ENCODE results near the gene TOMM5. TPM values are rescaled to one million over a fixed set of nuclear protein-coding genes. Genes with fewer than 3 reads are reported as not detected.
A peak's percentile ranks its signal among the peaks of the same experiment; 100 is the strongest.
"Not testable (repeated sequence)": the region's sequence is repeated elsewhere in the genome, so short reads cannot be mapped to it uniquely, and the experiment has no call there.

Gene TOMM5
- total RNA-seq, 1 donor = 140 TPM

DNA sequence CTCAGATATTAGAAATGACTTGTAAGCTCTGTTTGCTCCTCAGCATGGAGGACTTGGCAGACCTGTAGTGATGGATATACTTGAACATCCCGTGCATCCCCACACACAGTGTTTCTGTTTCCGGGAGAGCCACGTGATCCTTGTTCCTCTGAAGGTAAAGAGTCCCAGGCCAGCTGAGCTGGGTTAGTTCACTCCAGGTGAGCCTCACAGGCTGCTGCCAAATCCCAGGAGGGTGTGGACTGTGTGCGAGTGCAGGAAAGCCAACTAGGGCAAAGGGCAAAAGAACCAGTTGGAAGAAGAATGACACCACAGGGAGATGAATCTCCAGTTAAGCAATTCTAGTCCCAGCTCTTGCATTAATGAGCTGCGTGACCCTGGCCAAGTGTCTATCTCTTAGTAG is 10.4 kb upstream of the TOMM5 start:
- no peak for DNase-seq (ENCODE audit: low read depth)
- H3K4me3 ChIP-seq (ENCODE audit: low read depth, low read length) = no peak overlapping the region
- TF ChIP-seq, protein P1, sequence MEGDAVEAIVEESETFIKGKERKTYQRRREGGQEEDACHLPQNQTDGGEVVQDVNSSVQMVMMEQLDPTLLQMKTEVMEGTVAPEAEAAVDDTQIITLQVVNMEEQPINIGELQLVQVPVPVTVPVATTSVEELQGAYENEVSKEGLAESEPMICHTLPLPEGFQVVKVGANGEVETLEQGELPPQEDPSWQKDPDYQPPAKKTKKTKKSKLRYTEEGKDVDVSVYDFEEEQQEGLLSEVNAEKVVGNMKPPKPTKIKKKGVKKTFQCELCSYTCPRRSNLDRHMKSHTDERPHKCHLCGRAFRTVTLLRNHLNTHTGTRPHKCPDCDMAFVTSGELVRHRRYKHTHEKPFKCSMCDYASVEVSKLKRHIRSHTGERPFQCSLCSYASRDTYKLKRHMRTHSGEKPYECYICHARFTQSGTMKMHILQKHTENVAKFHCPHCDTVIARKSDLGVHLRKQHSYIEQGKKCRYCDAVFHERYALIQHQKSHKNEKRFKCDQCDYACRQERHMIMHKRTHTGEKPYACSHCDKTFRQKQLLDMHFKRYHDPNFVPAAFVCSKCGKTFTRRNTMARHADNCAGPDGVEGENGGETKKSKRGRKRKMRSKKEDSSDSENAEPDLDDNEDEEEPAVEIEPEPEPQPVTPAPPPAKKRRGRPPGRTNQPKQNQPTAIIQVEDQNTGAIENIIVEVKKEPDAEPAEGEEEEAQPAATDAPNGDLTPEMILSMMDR (IDR thresholded peaks at IDR 0.05; ENCODE audit: insufficient read depth, low read depth, low read length) = no peak

DNA sequence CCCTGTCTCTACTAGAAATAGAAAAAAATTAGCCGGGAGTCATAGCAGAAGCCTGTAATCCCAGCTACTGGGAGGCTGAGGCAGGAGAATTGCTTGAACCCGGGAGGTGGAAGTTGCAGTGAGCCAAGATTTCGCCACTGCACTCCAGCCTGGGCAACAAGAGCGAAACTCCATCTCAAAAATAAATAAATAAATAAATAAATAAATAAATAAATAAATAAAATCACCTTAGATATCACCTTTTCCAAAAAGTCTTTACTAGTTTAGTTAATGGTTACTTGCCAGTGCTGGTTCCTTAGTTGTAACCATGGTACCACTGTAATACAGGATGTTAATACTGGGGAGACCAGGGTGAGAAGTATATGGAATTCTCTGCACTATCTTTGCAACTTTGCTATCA is 9.7 kb upstream of the TOMM5 start:
- H3K4me3 ChIP-seq (ENCODE audit: low read depth, low read length); DNase-seq (ENCODE audit: low read depth): not testable (repeated sequence)

- DNase-seq (ENCODE audit: low read depth) = no peak
- no peak overlapping the region for H3K4me3 ChIP-seq (ENCODE audit: low read depth, low read length)
- TF ChIP-seq, protein P1 (IDR thresholded peaks at IDR 0.05; ENCODE audit: insufficient read depth, low read depth, low read length) = no peak
Observed at GRCh38 chr9:37596504-37596903, 4.1 kb upstream of the TOMM5 start.

DNA sequence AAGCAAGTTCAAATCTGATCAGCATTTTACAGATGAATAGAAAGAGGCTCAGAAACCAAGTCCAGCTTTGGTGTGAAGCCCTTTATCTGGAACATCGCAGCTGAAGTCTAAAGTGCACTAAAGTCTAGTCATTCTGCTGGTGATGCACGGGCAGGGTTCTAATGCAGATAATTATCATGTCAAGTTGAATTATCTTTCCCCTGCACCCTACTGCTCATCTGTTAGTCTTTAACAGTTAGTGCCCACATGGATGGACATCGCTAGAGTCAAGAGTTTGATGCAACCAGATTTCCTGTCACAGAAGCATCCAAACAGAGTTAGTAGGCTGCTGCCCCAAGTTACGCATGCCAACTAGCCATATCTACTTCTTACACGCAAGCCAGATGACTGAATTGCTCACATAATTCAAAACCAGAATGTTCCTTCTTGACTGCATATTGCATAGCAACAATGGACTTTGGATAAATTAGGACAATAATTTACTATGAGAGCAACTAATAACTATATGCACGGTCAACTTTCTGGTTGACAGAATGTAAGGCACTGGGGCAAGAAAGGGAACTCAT is 1.6 kb upstream of the TOMM5 start:
- TF ChIP-seq, protein P1 (IDR thresholded peaks at IDR 0.05; ENCODE audit: insufficient read depth, low read depth, low read length) = no peak
- no peak for DNase-seq (ENCODE audit: low read depth)
- H3K4me3 ChIP-seq (ENCODE audit: low read depth, low read length) = no peak overlapping the region

GRCh38 chr9:37587521-37587920 is 4.9 kb downstream of the TOMM5 start:
- H3K4me3 ChIP-seq (ENCODE audit: low read depth, low read length) = no peak overlapping the region
- TF ChIP-seq, protein P1 (IDR thresholded peaks at IDR 0.05; ENCODE audit: insufficient read depth, low read depth, low read length) = no peak
- no peak for DNase-seq (ENCODE audit: low read depth)

DNA sequence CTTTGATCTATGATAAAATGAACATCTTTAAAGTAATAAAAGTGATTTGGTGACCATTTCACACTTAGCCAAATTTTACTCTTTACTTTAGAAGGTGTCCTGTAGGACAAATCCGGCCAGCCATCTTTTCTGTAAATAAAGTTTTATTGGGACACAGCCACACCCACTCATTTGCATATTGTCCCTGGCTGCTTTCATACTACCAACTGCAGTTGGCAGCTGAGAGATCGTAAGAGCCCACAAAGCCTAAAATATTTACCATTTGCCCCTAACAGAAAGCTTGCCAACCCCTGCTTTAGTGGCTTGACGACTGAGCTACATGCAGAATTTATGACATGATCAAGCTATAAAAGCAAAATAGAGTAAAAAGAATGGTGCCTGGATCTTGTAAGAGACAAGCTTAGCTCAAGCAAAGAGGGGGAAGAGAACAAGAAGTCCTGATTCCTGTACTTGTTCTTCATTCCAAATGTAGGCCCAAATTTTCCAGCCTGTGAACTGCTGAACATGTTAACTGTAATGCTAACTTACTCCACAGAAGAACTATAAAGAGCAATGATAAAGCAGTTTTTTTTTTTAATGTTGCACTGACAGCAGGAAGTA is 8.8 kb downstream of the TOMM5 start:
- TF ChIP-seq, protein P1 (IDR thresholded peaks at IDR 0.05; ENCODE audit: insufficient read depth, low read depth, low read length) = no peak
- no peak for DNase-seq (ENCODE audit: low read depth)

DNA sequence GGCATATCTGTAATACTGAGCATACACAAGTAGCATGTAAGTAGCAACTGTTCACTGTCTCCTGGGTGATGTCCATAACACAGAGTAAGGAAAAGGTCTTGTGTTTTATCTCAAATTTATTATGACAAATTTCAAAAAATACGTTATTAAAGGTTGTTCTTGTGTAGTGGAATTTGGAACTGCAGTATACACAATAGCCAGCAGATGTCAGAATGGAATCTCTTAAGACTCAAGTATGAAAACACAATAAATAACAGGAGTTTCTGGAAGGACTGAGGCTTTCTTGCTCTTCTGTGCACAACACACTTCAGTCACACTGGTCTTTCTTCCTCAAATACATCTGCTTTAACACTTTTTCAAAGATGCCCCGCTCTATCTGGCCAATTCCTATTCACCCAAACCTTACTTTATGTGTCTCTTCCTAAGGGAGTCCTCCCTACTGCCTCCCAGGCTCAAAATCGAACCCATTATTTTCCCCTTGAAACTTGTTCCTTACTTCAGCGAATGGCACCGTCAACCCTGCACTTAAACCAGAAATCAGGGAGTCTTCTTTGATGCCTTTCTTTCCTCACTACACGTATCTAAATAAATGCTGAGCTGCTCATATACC is 9.7 kb downstream of the TOMM5 start:
- TF ChIP-seq, protein P1 (IDR thresholded peaks at IDR 0.05; ENCODE audit: insufficient read depth, low read depth, low read length) = peak; percentile 69
- peak; percentile 80 for DNase-seq (ENCODE audit: low read depth)
- no peak overlapping the region for H3K4me3 ChIP-seq (ENCODE audit: low read depth, low read length)

More for the DNA sequence above, 8.8 kb downstream of the TOMM5 start:
- no peak overlapping the region for H3K4me3 ChIP-seq (ENCODE audit: low read depth, low read length)

Measured in fibroblast of villous mesenchyme (primary cell).